ENCODE results near the gene PCDHA1.
"Not testable (repeated sequence)": the region's sequence is repeated elsewhere in the genome, so short reads cannot be mapped to it uniquely, and the experiment has no call there.

The PCDHA1 gene

GRCh38 chr5:140821375-140822280 lies 35.7 kb downstream of the PCDHA1 start, which contains the start of gene PCDHA5:
Gene PCDHA5 (plus strand): TSS chr5:140821613.
- peak; percentile 27 for TF ChIP-seq CTCF (IDR thresholded peaks at IDR 0.05; ENCODE audit: extremely low read depth, insufficient read depth, missing control alignments)
- in situ Hi-C loops (cut with MboI; ENCODE audit: low pct_unique_long_range_greater_than_20kb, low sequenced_read_pairs, unreplicated experiment) = no loop called here
- no peak for DNase-seq (ENCODE audit: low spot score)

- TF ChIP-seq CTCF (IDR thresholded peaks at IDR 0.05; ENCODE audit: extremely low read depth, insufficient read depth, missing control alignments) = no peak
- in situ Hi-C loops (cut with MboI; ENCODE audit: low pct_unique_long_range_greater_than_20kb, low sequenced_read_pairs, unreplicated experiment) = no loop called here
- no peak for DNase-seq (ENCODE audit: low spot score)
Measured at GRCh38 chr5:140822281-140822629, 36.3 kb downstream of the PCDHA1 start.

GRCh38 chr5:140822969-140823368 lies 37.0 kb downstream of the PCDHA1 start:
- DNase-seq (ENCODE audit: low spot score); in situ Hi-C loops (cut with MboI; ENCODE audit: low pct_unique_long_range_greater_than_20kb, low sequenced_read_pairs, unreplicated experiment): not testable (repeated sequence)

- DNase-seq (ENCODE audit: low spot score) = no peak
- in situ Hi-C loops (cut with MboI; ENCODE audit: low pct_unique_long_range_greater_than_20kb, low sequenced_read_pairs, unreplicated experiment) = no loop called here
- TF ChIP-seq CTCF (IDR thresholded peaks at IDR 0.05; ENCODE audit: extremely low read depth, insufficient read depth, missing control alignments) = no peak
Measured at GRCh38 chr5:140823475-140823874, 37.5 kb downstream of the PCDHA1 start.

GRCh38 chr5:140827704-140828361 lies 41.9 kb downstream of the PCDHA1 start, which contains the start of gene PCDHA6:
Gene PCDHA6 (plus strand): TSS chr5:140827960. CDS start chr5:140828092, 132 bp downstream.
- DNase-seq (ENCODE audit: low spot score) = no peak
- no peak for TF ChIP-seq CTCF (IDR thresholded peaks at IDR 0.05; ENCODE audit: extremely low read depth, insufficient read depth, missing control alignments)
- in situ Hi-C loops (cut with MboI; ENCODE audit: low pct_unique_long_range_greater_than_20kb, low sequenced_read_pairs, unreplicated experiment) = no loop called here

- no peak for DNase-seq (ENCODE audit: low spot score)
- TF ChIP-seq CTCF (IDR thresholded peaks at IDR 0.05; ENCODE audit: extremely low read depth, insufficient read depth, missing control alignments) = no peak
- in situ Hi-C loops (cut with MboI; ENCODE audit: low pct_unique_long_range_greater_than_20kb, low sequenced_read_pairs, unreplicated experiment) = no loop called here
Measured at GRCh38 chr5:140828362-140828737, 42.4 kb downstream of the PCDHA1 start.

GRCh38 chr5:140829511-140830501 lies 43.9 kb downstream of the PCDHA1 start:
- in situ Hi-C loops (cut with MboI; ENCODE audit: low pct_unique_long_range_greater_than_20kb, low sequenced_read_pairs, unreplicated experiment); DNase-seq (ENCODE audit: low spot score): not testable (repeated sequence)

Measured in GM13977 (cell line).